Adrenal gland (tissue), 12 donors: ENCODE data around the gene PRRG1. TPM values are rescaled to one million over a fixed set of nuclear protein-coding genes. Genes with fewer than 3 reads are reported as not detected.

Source experiments
- DNase-seq, 7 donors: peaks; one replicate each; pipeline ENCODE4 v3.0.0-alpha.2; 2019 to 2020
- H3K27ac ChIP-seq, 5 donors: fragments of 200-600 bp; sonication (generic) in 4 of 5; 1 replicate in 3 of 5; 2 replicates in 2 of 5; pipeline versions ENCODE4 v1.5.1 to v1.8.0; 2016 to 2020; ENCODE audit warnings: mild to moderate bottlenecking in 1 of 5
- H3K27me3 ChIP-seq: fragments of 200-600 bp; 2 replicates; pipeline ENCODE4 v1.8.0; 2021
- H3K36me3 ChIP-seq, 2 donors: fragments of 200-600 bp; replicated peaks in 1 of 2; 1 replicate in 1 of 2; 2 replicates in 1 of 2; pipeline versions ENCODE4 v1.5.1 to v1.8.0; 2018 to 2022
- H3K4me1 ChIP-seq, 2 donors: fragments of 200-600 bp; replicated peaks in 1 of 2; 1 replicate in 1 of 2; 2 replicates in 1 of 2; pipeline versions ENCODE4 v1.5.1 to v1.8.0; 2018 to 2021
- H3K4me3 ChIP-seq, 4 donors: fragments of 200-600 bp; sonication (generic) in 3 of 4; one replicate each; pipeline ENCODE4 v1.5.1; 2016 to 2018
- H3K9me3 ChIP-seq, 3 donors: fragments of 200-600 bp; sonication (generic) in 1 of 3; replicated peaks in 1 of 3; 1 replicate in 2 of 3; 2 replicates in 1 of 3; pipeline versions ENCODE4 v1.5.1 to v1.8.0; 2016 to 2021
- POLR2A ChIP-seq, 2 donors: fragments of 450-650 bp; IDR thresholded peaks; one replicate each; pipeline ENCODE4 v1.6.1; 2017; ENCODE audit warnings: antibody characterized with exemption in 2 of 2, mild to moderate bottlenecking in 2 of 2, moderate library complexity in 1 of 2
- WGBS, 4 donors: extraction: QIAGEN DNeasy Blood & Tissue Kit in 2 of 4; methylation state at CpG; one replicate each; pipeline versions ENCODE4 v1.1.5 to v1.1.7; 2013 to 2017; 5-methylcytosine and 5-hydroxymethylcytosine counted together
- intact Hi-C, 2 donors: fragments of 100-400 bp; cut with DNase I; formaldehyde crosslinking; loops; one replicate each; pipeline versions ENCODE4 v1.14.1 to v1.15.0; 2022 to 2023
- polyA plus RNA-seq, 3 donors: library from polyadenylated mRNA; stranded (reverse); fragments of 200-250 nt in 2 of 3; fragments of 350-450 nt in 1 of 3; fragmentation: Illumina TruSeq in 1 of 3; extraction: RNeasy Lipid Tissue Mini Kit (QIAGEN cat#74804) in 1 of 3; gene quantifications; one replicate each; pipeline ENCODE4 v1.2.3, GENCODE V29; 2013 to 2014
- total RNA-seq, 9 donors: library from RNA; depleted of rRNA in 4 of 9; stranded (reverse); fragments of >200 nt in 4 of 9; fragments of 120-200 nt in 1 of 9; fragmentation: NEBNext Ultra II Directional in 1 of 9; extraction: Animal tissue kit (Norgen Biotek cat#: 25700) in 1 of 9; gene quantifications; one replicate each; pipeline versions ENCODE4 v1.1.0 to v1.2.4, GENCODE V29; 2013 to 2023
- TF ChIP-seq, protein P1 (sequence below), 6 experiments: fragments of 450-650 bp in 4 of 6; fragments of 200-600 bp in 2 of 6; sonication (generic) in 1 of 6; IDR thresholded peaks; 1 replicate in 5 of 6; 2 replicates in 1 of 6; pipeline versions ENCODE4 v1.5.1 to v1.8.0; 2016 to 2021; ENCODE audit warnings: antibody characterized with exemption in 6 of 6, mild to moderate bottlenecking in 2 of 6, moderate library complexity in 1 of 6
- donor health status: healthy with polysubstance abuse.
- donor health status: Bipolar disorder and iron deficiency.
- donor health status: DM: yes; HTN: yes; CAD: no.
- donor health status: DM: no; HTN: no; CAD: no.
- donor health status: DM: no; HTN: no; CAD: no.
- donor health status: DM: yes; HTN: yes; CAD: no.

Gene PRRG1
- total and polyA plus RNA-seq, 12 donors, result 2.4 to 23.8 (median 10.1) TPM

DNA sequence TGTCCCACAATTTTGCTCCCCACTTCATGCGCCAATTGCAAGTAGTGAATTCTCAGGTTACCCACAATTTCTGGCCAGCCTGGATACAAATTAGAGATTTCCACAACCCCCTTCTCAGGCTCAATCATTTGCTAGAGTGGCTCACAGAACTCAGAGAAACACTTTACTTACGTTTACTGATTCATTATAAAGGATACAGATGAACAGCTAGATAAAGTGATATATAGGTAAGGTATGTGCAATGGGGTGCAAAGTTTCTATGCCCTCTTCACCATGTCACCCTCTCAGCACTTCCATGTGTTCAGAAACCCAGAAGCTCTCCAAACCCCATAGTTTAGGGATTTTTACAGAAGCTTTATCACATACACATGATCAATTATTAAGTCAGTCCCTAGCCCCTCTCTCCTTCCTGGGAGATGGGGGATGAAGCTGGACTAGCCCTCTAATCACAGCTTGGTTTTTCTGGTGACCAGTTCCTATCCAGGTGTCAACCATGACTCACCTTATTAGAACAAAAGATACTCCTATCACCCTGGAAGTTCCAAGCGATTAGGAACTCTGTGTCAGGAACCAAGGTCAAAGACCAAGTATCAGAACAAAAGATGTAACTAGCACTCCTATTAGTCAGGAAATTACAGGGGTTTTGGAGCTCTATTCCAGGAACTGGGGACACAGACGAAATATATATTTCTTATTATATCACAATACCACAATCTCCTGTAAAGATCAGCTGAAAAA is 33.5 kb upstream of the PRRG1 start:
- H3K27ac ChIP-seq, result no peak overlapping the region
- intact Hi-C loops, result no loop called here
- no peaks in the 10 kb centered on the region for H3K9me3 ChIP-seq
- DNase-seq, result no peak
- H3K4me3 ChIP-seq, result no peak overlapping the region
- TF ChIP-seq, protein P1, sequence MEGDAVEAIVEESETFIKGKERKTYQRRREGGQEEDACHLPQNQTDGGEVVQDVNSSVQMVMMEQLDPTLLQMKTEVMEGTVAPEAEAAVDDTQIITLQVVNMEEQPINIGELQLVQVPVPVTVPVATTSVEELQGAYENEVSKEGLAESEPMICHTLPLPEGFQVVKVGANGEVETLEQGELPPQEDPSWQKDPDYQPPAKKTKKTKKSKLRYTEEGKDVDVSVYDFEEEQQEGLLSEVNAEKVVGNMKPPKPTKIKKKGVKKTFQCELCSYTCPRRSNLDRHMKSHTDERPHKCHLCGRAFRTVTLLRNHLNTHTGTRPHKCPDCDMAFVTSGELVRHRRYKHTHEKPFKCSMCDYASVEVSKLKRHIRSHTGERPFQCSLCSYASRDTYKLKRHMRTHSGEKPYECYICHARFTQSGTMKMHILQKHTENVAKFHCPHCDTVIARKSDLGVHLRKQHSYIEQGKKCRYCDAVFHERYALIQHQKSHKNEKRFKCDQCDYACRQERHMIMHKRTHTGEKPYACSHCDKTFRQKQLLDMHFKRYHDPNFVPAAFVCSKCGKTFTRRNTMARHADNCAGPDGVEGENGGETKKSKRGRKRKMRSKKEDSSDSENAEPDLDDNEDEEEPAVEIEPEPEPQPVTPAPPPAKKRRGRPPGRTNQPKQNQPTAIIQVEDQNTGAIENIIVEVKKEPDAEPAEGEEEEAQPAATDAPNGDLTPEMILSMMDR (IDR thresholded peaks at IDR 0.05), result no peak
- TF ChIP-seq POLR2A (IDR thresholded peaks at IDR 0.05), result no peak
- H3K27me3 ChIP-seq, result peaks cover 8% of the 10 kb centered on the region
- H3K4me1 ChIP-seq, result no peaks in the 10 kb centered on the region
- H3K36me3 ChIP-seq, result no peaks in the 10 kb centered on the region
- 53 to 77% (median 57%) methylated on average over 4 of the region's 4 CpGs for WGBS, 4 donors

DNA sequence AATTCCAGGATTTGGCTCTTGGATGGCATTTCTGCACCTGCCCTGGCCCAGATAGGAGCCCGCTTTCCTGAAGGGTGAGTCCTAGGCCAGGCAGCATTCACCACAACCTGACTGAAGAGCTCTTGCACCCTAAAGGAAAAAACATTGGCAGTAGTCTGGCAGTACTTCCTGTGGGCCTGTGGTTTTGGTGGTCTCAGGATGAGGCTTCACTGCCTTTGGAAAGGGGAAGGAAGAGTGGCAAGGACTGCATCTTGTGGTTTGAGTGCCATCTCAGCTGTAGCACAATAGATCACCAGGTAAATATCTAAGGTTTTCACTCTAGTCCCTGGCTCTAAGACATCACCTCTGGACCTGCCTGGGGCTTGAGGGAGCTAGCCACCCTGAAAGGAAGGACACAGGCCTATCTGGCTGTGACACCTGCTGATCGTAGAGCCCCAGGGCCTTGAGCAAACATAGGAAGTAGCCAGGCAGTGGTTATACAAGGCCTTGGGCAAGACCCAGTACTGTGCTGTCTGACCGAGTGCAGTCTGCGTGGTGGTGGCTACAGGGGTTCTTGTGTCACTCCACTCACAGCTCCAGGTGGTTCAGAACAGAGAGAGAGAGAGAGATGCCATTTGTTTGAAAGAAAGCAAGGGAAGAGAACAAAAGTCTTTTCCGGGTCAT is 28.5 kb upstream of the PRRG1 start:
- no peaks in the 10 kb centered on the region for H3K36me3 ChIP-seq
- 69 to 94% (median 77%) methylated on average over 2 to 5 of the region's 5 CpGs for WGBS, 4 donors

DNA sequence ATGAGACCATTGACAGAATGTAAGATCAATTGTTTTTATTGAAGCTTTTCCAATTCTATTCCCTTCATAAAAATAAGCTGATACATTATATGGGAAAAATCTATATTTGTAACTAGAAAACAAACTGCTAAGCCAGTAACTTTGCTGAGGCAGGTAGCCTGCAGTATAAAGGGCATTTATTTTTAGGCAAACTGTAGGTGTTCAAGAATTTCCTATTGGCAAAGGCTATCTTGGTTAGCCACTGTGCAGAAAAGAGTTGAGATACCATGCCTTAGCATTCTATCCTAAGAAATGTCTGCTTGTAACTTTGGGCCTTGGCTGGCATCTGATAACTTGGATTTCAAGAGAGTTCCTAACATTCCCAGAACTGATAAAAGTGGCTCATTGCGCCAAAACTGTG is 18.5 kb upstream of the PRRG1 start:
- 29 to 83% (median 72%) methylated on average over 1 of the region's 1 CpG for WGBS, 4 donors
- Histone ChIP-seq H3K4me3 (no peak overlapping the region), H3K27me3 (peaks cover 5% of the 10 kb centered on the region), H3K36me3 (no peaks in the 10 kb centered on the region), H3K27ac (no peak overlapping the region), H3K4me1 (no peaks in the 10 kb centered on the region), H3K9me3 (no peaks in the 10 kb centered on the region)
- TF ChIP-seq, protein P1 (IDR thresholded peaks at IDR 0.05), result no peak
- TF ChIP-seq POLR2A (IDR thresholded peaks at IDR 0.05), result no peak
- no peak for DNase-seq
- intact Hi-C loops, result no loop called here

More for the DNA sequence above, 28.5 kb upstream of the PRRG1 start:
- TF ChIP-seq, protein P1 (IDR thresholded peaks at IDR 0.05), result no peak
- no peak for TF ChIP-seq POLR2A (IDR thresholded peaks at IDR 0.05)
- Histone ChIP-seq H3K27me3 (peaks cover 10% of the 10 kb centered on the region), H3K4me3 (no peak overlapping the region), H3K27ac (no peak overlapping the region), H3K4me1 (no peaks in the 10 kb centered on the region), H3K9me3 (no peaks in the 10 kb centered on the region)
- no peak for DNase-seq
- intact Hi-C loops, result no loop called here

DNA sequence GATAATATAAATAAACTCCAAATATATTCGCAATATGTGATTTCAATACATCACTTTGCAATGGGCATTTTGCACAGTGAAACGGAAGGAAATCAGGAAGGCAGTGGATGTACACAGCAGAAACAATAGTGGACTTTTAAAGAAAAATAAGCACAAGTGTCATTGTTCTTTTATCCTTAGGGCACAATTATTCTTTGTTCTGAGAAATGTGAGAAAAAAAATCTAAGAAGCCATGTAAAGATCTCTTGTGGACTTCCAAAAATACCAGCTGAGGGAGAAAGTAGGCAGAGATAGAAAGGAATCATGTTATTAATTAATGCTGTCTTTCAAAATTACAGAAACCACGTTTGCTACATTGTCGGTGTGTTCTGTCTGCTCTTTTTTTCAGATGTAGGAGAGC is 17.6 kb upstream of the PRRG1 start:
- Histone ChIP-seq H3K27ac (no peak overlapping the region), H3K27me3 (peaks cover 4% of the 10 kb centered on the region), H3K36me3 (no peaks in the 10 kb centered on the region), H3K4me3 (no peak overlapping the region), H3K9me3 (no peaks in the 10 kb centered on the region), H3K4me1 (no peaks in the 10 kb centered on the region)
- TF ChIP-seq, protein P1 (IDR thresholded peaks at IDR 0.05), result no peak
- no peak for TF ChIP-seq POLR2A (IDR thresholded peaks at IDR 0.05)
- WGBS, 4 donors, result 36 to 63% (median 49%) methylated on average over 4 of the region's 4 CpGs
- intact Hi-C loops, result no loop called here
- DNase-seq, result no peak
